GM10266 (cell line): ENCODE data around the gene PROZ.

ENCODE experiments used
- DNase-seq: peaks from one replicate; pipeline ENCODE4 v3.0.0; 2012; ENCODE audit errors: extremely low spot score
- CTCF ChIP-seq: IDR thresholded peaks from 2 replicates; pipeline ENCODE4 v1.5.1; 2012; ENCODE audit warnings: mild to moderate bottlenecking, low read depth; ENCODE audit not compliant: control insufficient read depth, insufficient read depth; ENCODE audit errors: missing control alignments

PROZ gene

GRCh38 chr13:113126265-113127150 is 31.9 kb upstream of the PROZ start:
- no peak for DNase-seq
- no peak for TF ChIP-seq CTCF

- TF ChIP-seq CTCF = no peak
- no peak for DNase-seq
Observed at GRCh38 chr13:113129480-113129879, 29.0 kb upstream of the PROZ start.

GRCh38 chr13:113129921-113130750 is 28.3 kb upstream of the PROZ start:
- TF ChIP-seq CTCF = no peak
- DNase-seq = no peak

- no peak for DNase-seq
- TF ChIP-seq CTCF = no peak
Observed at GRCh38 chr13:113135281-113135760, 23.1 kb upstream of the PROZ start.

GRCh38 chr13:113137691-113138298 is 20.7 kb upstream of the PROZ start:
- no peak for TF ChIP-seq CTCF
- no peak for DNase-seq

GRCh38 chr13:113138792-113139551 is 19.5 kb upstream of the PROZ start:
- no peak for DNase-seq
- no peak for TF ChIP-seq CTCF
